Panc1 (cell line): ENCODE data around the gene RGPD5. TPM values are rescaled to one million over a fixed set of nuclear protein-coding genes. Genes with fewer than 3 reads are reported as not detected.

Experiments used
- total RNA-seq: library from RNA; stranded (reverse); gene quantifications from one replicate; pipeline ENCODE4 v1.2.1, GENCODE V29; 2021; ENCODE audit not compliant: unreplicated experiment

RGPD5 gene
- total RNA-seq, 1 experiment from 2014 or later: 97.9 TPM

Other genes with a start within 250 kb of the RGPD5 start
- gene SEPTIN10, start 180.3 kb upstream of the RGPD5 start, total RNA-seq: 100.0 TPM
- gene SOWAHC, start 179.9 kb upstream of the RGPD5 start, total RNA-seq: 23.4 TPM
- 2.6 TPM for gene LIMS3, start 104.4 kb downstream of the RGPD5 start, total RNA-seq